AG04450 (cell line): ENCODE data around the gene ANKRD33. TPM values are rescaled to one million over a fixed set of nuclear protein-coding genes. Genes with fewer than 3 reads are reported as not detected.

ENCODE experiments used
- CTCF ChIA-PET: fragments of 300-600, 350-600 bp; formaldehyde crosslinking; extraction: SDS; loops from one replicate; lab custom pipeline; 2022; ENCODE audit warnings: antibody characterized with exemption, inconsistent platforms; lab: Charles Lee
- POLR2A ChIA-PET: fragments of 350-600 bp; formaldehyde crosslinking; extraction: SDS; loops from one replicate; lab custom pipeline; 2021; ENCODE audit warnings: antibody characterized with exemption, inconsistent platforms; lab: Yijun Ruan, JAX
- DNase-seq: peaks from one replicate; pipeline ENCODE4 v3.0.0-alpha.2; 2011; ENCODE audit warnings: low read depth, low spot score
- H3K27ac ChIP-seq: one replicate; pipeline ENCODE4 v1.5.1; 2012; ENCODE audit warnings: low read depth, low read length, control low read depth
- H3K27me3 ChIP-seq: one replicate; pipeline ENCODE4 v1.6.0; 2012; ENCODE audit warnings: low read length; ENCODE audit not compliant: control insufficient read depth, insufficient read depth
- H3K4me3 ChIP-seq: 2 replicates; pipeline ENCODE4 v1.5.1; 2011; ENCODE audit warnings: mild to moderate bottlenecking, low read depth, low read length, control low read depth
- H3K9me3 ChIP-seq: 2 replicates; pipeline ENCODE4 v1.5.1; 2012; ENCODE audit warnings: low read length; ENCODE audit not compliant: control insufficient read depth, insufficient read depth
- polyA plus RNA-seq: library from polyadenylated mRNA; depleted of rRNA; stranded (reverse); fragments of >200 nt; gene quantifications from 2 replicates; pipeline ENCODE4 v1.2.3, GENCODE V29; 2011
- TF ChIP-seq, protein P1 (sequence below): IDR thresholded peaks from 2 replicates; pipeline ENCODE4 v1.5.1; 2011; ENCODE audit warnings: low read depth, low read length, control low read depth, inconsistent platforms

ANKRD33 gene
- polyA plus RNA-seq, 1 experiment: not detected

DNA sequence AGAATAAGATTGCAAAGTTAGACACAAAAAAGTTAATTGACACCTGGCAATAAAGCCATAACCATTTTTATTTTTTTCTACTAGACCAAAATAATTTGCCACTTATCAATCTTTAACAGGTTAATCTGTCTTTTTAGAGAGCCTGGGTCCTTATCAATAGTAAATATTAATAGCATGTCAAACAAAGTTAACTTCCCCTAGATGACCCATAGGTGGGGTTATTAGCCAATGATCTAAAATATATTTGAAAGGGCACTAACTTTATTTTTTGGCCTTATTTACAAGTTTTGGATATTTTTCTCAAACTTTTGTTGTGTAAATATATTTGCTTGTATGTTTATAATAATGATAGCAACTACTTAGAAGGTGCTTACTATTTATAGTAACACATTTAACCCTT, 3.9 kb downstream of the ANKRD33 start:
- no peak overlapping the region for H3K4me3 ChIP-seq
- POLR2A ChIA-PET: no interaction called here
- H3K9me3 ChIP-seq: no peaks in the 10 kb centered on the region; the same call in 1 of the 2 replicates
- CTCF ChIA-PET: interaction anchor here (0.7 to 6.1 kb wide), 10 partner anchors 17 to 471 kb away, joined by 3 to 45 read pairs (median 4); no protein-coding TSS in a partner anchor
- H3K27me3 ChIP-seq: no peaks in the 10 kb centered on the region
- no peak overlapping the region for H3K27ac ChIP-seq
- DNase-seq: no peak
- TF ChIP-seq, protein P1, sequence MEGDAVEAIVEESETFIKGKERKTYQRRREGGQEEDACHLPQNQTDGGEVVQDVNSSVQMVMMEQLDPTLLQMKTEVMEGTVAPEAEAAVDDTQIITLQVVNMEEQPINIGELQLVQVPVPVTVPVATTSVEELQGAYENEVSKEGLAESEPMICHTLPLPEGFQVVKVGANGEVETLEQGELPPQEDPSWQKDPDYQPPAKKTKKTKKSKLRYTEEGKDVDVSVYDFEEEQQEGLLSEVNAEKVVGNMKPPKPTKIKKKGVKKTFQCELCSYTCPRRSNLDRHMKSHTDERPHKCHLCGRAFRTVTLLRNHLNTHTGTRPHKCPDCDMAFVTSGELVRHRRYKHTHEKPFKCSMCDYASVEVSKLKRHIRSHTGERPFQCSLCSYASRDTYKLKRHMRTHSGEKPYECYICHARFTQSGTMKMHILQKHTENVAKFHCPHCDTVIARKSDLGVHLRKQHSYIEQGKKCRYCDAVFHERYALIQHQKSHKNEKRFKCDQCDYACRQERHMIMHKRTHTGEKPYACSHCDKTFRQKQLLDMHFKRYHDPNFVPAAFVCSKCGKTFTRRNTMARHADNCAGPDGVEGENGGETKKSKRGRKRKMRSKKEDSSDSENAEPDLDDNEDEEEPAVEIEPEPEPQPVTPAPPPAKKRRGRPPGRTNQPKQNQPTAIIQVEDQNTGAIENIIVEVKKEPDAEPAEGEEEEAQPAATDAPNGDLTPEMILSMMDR: peak; percentile 52

DNA sequence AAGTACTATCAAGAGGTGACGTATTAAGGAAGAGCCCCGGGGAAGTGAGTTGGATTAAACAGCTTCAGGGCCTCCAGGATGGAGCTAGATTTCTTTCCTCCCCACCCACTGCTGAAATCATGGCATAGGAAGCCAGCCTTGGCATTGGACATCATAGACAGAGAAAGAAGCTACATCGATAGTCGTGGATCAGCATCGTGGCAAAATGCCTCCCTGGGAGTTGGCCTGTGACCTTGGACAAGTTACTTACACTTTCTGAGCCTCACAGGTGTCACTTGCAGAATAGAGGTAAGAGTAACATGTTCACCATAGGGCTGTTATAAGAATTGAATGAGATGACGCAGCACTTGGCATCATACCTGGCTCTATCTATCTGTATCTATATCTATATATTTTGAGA, 5.9 kb downstream of the ANKRD33 start:
- no peak overlapping the region for H3K27ac ChIP-seq
- H3K9me3 ChIP-seq: no peaks in the 10 kb centered on the region
- DNase-seq: no peak
- POLR2A ChIA-PET: no interaction called here
- H3K4me3 ChIP-seq: no peak overlapping the region
- CTCF ChIA-PET: interaction anchor here (0.8 to 6.1 kb wide), 18 partner anchors 8 to 464 kb away, joined by 3 to 45 read pairs (median 7); no protein-coding TSS in a partner anchor
- TF ChIP-seq, protein P1: no peak
- no peaks in the 10 kb centered on the region for H3K27me3 ChIP-seq

DNA sequence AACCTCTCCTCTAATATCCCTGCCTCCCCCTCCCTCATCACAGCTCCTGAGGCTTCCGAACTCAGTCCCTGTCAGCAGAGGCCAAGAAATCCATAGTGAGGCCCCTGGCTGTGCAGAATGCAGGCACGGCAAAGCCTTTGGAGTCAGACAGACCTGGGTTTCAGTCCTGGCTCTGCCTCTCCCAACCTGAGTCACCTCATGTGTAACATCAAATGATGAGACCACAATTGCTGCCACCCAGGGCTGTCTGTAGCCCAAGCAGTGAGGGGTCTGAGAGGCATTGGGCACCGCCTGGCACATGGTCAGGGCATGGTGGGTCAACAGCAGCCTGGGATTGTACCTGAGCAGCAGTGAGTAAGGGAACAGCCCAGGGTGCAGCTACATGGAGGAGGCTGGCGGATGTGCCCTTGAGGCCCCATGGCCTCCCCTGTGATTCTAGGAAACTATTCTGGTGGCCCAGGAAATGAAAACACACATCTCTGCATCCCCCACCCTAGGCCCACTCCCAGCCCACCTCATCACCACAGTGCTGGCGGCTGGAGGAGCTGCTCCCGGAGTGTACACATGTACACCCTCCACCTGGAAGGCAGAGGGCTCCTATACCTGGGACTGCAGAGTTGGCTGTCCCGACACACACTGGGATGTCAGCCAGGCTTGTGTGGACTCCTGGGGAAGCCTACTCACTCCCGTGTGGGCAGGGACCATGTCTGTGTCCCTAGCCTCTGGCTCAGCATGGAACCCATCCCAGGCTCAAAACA, 7.7 kb downstream of the ANKRD33 start:
- DNase-seq: no peak
- ChIA-PET POLR2A (interaction anchor here (0.6 kb wide), 1 partner anchor 31 kb away, joined by 3 read pairs; no protein-coding TSS in a partner anchor), CTCF (interaction anchor here (0.6 to 6.1 kb wide), 11 partner anchors 10 to 129 kb away, joined by 3 to 45 read pairs (median 8); no protein-coding TSS in a partner anchor)
- no peaks in the 10 kb centered on the region for H3K27me3 ChIP-seq
- no peak overlapping the region for H3K4me3 ChIP-seq
- no peaks in the 10 kb centered on the region; the same call in 1 of the 2 replicates for H3K9me3 ChIP-seq
- TF ChIP-seq, protein P1: no peak
- no peak overlapping the region for H3K27ac ChIP-seq

DNA sequence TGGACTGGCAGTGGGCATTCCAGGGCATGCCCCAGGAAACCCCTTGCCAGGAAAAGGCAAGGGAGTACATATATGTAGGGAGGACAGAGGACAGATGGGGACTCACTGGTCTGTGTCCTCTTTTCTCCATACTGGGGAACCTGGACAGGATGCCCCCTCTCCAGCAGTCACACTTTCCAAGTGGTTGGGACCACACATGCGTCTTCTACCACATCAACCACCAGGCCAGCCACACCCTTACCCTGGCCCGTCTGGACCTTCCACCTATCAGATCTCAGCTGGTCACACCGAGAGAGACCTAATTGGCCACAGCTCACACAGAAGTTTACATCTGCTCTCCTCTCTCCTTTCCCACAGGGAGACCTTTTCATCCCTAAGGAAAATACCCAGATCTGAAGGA, 8.3 kb downstream of the ANKRD33 start:
- no peaks in the 10 kb centered on the region; the same call in 1 of the 2 replicates for H3K9me3 ChIP-seq
- no peaks in the 10 kb centered on the region for H3K27me3 ChIP-seq
- POLR2A ChIA-PET: no interaction called here
- DNase-seq: no peak
- CTCF ChIA-PET: interaction anchor here (1.5 to 6.1 kb wide), 3 partner anchors 27 to 97 kb away, joined by 4 to 45 read pairs (median 38); no protein-coding TSS in a partner anchor
- H3K4me3 ChIP-seq: no peak overlapping the region
- TF ChIP-seq, protein P1: no peak
- H3K27ac ChIP-seq: no peak overlapping the region

DNA sequence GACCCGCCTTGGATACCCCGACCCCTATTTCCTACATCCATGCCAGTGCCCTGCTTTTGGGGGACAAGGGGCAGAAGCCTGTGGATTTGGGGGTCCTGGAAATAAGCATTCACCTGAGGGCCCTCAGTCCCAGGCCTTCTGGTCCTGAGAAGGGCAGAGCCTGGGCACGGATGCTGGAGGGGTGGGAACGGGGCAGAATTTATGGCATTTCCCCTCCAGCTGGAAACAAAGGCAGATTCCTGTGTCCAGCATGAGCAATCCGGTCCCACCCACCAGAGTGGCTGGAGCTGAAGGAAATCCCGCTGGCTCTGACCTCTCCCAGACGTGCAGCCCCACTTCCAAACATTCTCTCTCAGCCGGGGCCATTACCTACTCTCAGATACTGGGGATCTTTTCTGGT, 9.3 kb downstream of the ANKRD33 start:
- H3K4me3 ChIP-seq: no peak overlapping the region
- DNase-seq: no peak
- TF ChIP-seq, protein P1: no peak
- no peaks in the 10 kb centered on the region; the same call in 1 of the 2 replicates for H3K9me3 ChIP-seq
- CTCF ChIA-PET: interaction anchor here (1.2 to 1.5 kb wide), 2 partner anchors 84 to 96 kb away, joined by 4 read pairs; no protein-coding TSS in a partner anchor
- POLR2A ChIA-PET: no interaction called here
- no peak overlapping the region for H3K27ac ChIP-seq
- no peaks in the 10 kb centered on the region for H3K27me3 ChIP-seq
